GM21529 (cell line): ENCODE results near the gene GRAP.
A peak's percentile ranks its signal among the peaks of the same experiment; 100 is the strongest.
"Not testable (repeated sequence)": the region's sequence is repeated elsewhere in the genome, so short reads cannot be mapped to it uniquely, and the experiment has no call there.

Experiments
- ATAC-seq: cut with Tn5 transposase; IDR thresholded peaks from one replicate; pipeline ENCODE4 v1.9.1; 2021; ENCODE audit not compliant: unreplicated experiment

GRAP gene

DNA sequence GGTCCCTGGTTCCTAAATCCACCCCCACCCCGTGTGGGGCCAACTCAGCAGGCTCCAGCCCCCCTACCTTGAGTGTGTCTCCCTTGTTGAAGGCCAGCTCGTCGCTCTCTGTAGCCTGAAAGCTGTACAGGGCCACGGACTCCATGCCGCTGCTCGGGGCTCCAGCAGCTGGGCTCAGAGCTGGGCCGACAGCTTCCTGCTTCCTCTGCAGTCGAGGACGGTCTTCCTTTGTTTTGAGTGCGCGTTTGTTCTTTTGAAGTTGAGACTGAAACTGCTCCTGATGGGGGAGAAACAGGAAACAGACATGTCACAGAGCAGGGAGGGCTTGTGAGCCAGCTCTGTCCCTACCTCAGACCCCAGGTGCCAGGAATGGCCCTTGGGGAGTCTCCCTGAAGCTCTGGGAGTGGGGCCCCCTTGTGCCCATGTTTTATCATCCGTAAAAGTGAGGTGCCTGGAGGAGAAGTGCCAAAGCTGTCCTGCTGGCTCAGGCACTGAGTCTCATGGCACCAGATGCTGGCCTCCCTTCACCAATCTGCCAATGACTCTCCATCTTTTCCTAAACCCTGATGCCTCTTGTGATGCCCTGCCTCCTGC is at the start of gene GRAP:
GRAP (minus strand) TSS at position 176 of the 594 bp plus-strand sequence; CDS start at position 145, 31 bp downstream.
- ATAC-seq = not testable (repeated sequence)

DNA sequence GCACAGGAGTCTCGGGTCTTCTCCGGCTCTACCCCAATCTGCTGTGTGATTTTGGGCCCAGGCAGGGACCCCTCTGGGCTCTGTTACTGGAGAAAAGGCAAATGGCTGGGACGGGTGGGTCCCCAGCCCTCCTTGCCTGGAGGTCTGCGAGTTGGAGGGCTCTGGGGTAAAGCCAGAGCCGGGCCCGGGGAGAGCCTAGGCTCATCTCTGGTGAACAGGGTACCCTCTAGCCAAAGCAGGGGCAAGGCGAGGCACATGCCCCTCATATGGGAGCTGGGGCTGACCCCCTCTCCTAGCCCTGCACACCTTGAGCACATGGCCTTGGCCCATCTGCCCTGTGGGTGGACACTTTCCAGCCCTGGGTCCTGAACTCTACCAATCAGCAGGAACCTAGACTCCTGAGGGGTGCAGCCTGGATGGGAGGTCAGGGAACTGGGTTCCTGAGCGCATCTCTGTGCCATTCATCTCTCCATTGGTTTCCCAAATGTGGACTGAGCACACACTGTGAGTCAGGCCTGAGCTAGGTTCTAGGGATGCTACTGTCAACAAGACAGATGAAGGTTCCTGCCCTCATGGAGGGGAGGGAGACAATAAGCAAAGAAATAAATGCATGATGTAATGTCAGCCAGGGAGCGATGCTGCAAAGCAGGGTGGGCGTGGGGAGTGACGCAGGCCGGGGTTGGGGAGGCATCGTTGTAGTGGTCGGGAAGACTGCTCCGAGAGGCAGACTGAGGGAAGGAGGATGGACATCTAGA is 47.1 kb upstream of the GRAP start:
- not testable (repeated sequence) for ATAC-seq

DNA sequence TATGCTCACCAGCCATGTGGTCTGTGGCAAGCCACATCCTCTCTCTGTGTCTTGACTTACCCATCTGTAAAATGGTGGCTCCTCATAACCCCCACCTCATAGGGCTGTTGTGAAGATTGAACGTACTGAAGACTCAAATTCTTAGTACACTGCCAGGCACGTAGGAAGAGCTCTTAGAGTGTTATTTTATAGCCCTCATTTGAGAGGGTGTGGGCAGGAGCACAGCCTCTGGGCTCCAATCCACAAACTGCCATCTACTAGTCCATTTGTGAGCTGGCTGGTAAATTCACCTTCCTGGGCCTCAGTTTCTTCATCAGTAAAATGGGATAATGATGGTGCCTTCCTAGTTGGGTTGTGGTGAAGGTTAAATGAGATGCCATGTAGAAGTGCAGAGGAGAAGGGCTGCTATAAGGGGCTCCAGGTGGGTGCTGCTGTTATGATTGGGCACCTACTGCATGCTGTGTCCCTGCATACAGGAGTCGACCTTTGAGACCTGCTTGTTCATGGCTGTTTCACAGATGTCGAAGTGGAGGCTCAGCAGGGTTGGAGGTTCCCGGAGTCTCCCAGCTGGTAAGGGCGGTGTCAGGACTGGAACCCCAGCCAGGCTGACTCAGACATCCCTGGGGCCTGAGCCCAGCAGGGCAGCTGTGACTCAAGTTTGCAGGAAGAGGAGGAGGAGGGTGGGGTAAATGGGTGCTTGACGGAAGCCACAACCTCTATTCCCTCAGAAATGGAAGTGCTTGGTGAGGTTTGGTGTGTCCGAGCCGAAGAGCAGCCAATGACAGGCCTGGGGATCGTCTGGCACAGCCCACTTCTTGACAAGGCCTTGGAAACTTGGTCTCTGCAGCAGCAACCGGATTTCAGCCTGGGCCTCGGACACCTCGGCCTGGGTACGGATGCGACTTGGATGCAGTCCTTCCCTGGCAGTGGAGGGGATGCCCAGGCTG is 46.3 kb upstream of the GRAP start:
- ATAC-seq = not testable (repeated sequence)

DNA sequence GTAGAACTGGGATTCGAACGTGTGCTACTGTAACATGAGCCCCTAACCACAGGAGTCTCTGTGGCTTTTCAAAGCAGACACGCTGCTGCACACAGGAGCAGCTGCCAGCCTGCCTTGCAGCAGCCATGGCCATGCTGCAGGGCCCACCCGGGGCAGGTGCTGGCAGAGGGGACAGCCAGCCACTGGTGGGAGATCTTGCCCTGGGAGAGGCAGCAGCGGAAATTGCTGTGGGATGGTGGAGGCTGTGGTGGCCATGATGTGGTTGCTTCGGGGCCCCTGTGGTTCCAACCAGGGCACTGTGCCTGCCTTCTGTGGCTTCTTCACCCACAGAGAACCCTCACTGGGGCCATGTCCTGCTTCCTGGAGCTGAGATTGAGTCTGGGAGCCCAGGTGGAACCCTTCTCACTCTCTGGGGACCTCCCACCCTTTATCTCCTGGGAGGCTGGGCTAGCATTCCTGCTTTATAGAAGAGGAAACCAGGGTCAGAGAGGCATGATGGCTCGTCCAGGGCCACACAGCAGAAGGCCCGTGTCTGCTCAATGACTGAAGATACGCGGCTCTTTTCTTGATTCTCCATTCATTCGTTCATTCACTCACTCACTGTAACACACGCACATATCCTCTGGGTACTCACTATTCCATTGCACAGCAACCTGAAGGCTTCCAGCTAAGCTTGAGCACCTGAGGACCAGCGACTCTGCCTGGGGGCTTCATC is 43.5 kb upstream of the GRAP start:
- ATAC-seq = peak; percentile 50

DNA sequence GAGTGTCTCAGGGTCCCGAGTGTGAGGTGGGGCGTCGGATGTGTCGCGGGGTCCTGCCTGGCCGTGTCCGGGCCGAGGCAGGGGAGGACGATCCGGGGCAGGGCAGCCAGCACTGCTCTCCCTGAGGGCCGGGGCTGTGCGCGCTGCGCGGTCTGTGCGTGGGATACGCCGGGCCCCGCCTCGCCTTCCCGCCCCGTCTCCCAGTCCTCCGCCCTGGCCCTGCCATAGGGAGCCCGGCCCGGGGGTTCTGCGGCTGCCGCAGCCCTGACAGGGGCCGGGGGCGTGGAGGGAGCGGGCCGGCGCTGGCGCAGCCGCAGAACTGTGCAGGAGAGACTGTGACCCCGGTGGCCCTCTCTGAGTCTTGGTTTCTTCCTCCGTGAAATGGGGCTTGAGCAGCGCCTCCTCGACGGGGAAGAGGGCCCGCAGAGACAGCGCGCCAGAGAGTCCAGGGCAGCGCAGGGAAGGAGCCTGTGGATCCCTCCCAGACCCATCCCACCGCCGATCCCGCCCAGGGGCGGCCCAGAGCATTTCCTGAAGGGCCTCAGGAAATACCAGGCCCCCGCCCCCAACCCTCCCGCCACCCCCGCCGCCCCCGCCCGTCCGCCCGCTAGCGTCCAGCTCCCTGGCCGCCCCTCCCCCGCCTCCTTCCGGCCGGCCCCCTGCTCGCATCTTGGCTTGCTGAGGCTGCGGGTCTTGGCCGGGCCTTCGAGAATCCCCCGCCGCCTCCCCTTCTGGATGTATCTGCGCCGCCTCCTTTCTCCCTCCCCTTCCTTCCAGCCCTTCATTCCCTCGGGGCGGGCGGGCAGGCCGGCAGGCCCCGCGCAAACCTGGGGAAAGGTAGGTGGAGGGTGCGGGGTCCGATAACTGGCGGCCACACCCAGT is 42.3 kb upstream of the GRAP start:
- ATAC-seq = not testable (repeated sequence)

DNA sequence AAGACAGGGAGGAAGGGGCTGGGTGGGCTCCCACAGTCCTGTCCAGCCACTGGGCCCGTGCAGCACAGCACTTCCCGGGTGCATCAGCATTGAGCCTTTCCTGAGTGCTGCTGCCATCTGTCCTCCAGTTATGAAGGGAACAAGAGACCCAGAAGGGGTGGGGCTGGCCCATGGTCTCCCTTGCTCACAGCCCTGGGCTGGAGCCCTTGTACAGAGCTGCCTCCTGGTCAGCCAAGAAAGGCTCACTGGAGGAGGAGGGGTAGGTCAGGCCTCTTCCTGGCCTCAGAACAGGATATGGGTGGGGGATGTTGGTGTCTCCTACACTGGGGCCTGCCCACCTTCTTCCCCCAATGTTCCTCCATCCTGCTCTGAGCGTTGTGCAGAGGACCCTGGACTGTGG is 30.6 kb upstream of the GRAP start:
- ATAC-seq = not testable (repeated sequence)

DNA sequence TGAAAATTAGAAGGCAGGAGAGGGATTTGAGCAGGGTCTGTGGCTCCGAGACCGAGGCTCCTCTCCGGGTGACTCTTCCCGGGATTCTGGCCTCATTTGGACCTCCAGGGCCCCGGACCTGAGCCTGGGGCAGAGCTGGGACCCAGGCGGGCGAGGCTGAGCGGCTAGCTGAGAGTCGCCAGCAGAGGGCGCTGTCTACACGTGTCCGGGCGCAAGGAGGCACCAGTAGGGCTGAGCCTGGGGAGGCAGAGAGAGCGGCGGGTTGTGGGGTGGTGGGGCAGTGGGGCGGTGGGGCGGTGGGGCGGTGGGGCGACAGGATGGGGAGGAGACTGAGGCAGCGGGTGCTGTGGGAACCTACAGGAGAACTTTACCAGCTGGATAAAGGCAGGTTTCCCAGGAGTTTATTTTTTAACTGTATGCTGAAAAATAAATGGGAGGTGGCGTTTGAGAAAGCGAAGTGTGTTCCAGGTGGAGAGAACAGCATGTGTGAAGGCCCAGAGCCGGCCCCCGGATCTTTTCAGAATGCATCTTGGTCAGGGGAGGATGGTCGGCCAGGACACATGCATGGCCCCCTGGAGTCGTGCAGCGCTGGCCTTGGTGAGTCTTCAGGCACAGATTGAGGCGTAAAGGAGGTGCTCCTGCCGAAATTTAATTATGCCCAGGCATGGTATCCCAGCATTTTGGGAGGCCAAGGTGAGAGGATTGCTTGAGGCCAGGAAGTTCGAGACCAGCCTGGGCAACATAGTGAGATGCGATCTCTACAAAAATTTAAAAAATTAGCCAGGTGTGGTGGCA is 29.8 kb upstream of the GRAP start:
- not testable (repeated sequence) for ATAC-seq

DNA sequence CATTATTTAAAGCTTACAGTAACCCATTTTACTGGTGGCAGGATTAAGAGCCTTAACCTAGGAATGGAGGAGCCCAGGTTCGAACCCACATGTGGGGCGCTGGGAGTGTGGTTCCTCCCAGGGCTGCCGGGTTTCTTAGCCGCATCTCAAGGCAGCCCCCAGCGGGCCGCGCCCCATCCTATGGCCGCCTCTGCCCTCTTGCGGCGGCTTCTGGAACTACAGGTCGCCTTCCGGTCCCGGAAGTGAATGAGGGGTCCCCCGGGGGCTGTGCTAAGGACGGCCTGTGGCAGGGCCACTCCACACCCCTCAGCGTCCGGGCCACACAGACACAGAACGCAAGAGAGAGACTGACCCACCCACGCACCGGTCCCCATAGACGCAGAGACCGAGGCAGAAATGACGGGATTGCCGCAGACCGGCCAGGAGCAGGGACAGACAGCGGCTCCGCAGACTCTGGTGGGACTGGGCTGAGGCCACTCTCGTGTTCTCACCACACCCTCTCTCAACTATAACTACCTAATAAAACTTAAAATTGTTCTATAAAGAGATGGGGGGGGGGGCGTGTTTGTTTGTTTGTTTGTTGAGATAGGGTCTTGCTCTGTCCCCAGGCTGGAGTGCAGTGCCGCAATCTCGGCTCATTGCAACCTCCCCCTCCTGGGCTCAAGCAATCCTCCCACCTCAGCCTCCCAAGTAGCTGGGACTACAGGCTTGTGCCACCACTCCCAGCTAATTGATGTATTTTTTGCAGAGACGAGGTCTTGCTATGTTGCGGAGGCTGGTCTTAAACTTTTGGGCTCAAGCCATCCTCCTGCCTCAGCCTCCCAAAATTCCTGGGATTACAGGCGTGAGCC is 23.8 kb upstream of the GRAP start:
- peak; percentile 83 for ATAC-seq

DNA sequence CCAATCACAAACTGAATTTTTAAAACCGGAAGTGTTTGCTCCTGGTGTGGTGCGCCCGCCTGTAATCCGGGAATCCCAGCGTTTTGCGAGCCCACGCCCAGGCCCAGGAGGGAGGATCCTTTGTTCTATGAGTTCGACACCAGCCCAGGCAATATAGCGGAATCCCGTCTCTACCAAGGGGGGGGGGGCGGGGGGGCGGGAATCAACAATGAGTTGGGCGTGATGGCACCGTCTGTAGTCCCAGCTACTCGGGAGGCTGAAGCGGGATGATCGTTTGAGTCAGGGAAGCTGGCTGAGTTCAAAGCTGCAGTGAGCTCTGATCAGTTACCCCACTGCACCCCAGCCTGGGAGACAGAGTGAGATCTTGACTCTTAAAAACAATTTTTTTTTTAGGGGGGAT is 17.6 kb upstream of the GRAP start:
- not testable (repeated sequence) for ATAC-seq

DNA sequence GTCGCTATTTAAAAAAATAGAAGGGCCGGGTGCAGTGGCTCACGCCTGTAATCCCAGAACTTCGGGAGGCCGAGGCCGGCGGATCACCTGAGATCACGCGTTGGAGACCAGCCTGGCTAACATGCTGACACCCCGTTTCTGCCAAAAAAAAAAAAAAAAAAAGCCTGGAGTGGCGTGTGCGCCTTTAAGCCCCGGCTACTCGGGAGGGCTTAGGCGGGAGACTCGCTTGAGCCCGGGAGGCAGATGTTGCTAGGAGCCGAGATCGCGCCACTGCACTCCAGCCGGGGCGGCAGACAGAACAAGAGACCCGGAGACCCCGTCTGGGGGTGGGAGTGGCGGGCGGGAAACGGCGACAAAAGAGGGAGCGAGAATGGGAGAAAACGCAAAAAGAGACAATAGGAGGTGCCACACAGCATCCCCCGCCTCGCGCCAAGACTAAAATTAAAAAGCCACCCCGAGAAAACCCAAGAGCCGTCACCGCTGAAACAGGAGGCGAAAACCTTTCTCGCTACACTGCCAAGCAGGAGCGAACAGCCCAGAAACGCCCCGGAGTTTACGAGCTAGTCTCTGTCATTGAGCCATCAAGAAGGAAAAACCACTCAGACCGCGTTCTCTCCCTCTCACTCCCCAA is 16.7 kb upstream of the GRAP start:
- ATAC-seq = not testable (repeated sequence)

DNA sequence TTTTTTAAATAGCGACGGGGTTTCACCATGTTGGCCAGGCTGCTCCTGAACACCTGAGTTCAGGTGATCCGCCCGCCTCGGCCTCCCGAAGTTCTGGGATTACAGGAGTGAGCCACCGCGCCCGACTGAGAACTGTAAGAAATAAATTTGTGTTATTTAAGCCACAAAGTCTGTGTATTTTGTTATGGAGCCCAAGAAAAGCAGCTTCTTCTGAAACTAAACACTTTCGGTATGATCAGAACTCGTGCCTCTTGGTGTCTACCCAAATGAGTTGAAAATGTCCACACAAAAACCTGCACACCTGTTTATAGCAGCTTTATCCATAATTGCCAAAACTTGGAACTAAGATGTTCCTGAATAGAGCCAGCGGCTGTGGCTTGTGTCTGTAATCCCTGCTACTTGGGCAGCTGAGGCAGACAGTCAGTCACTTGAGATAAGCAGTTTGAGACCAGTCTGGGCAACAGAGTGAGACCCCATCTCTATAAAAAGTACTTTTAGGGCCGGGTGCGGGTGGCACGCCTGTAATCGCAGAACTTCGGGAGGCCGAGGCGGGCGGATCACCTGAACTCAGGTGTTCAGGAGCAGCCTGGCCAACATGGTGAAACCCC is 16.1 kb upstream of the GRAP start:
- peak; percentile 43 for ATAC-seq

DNA sequence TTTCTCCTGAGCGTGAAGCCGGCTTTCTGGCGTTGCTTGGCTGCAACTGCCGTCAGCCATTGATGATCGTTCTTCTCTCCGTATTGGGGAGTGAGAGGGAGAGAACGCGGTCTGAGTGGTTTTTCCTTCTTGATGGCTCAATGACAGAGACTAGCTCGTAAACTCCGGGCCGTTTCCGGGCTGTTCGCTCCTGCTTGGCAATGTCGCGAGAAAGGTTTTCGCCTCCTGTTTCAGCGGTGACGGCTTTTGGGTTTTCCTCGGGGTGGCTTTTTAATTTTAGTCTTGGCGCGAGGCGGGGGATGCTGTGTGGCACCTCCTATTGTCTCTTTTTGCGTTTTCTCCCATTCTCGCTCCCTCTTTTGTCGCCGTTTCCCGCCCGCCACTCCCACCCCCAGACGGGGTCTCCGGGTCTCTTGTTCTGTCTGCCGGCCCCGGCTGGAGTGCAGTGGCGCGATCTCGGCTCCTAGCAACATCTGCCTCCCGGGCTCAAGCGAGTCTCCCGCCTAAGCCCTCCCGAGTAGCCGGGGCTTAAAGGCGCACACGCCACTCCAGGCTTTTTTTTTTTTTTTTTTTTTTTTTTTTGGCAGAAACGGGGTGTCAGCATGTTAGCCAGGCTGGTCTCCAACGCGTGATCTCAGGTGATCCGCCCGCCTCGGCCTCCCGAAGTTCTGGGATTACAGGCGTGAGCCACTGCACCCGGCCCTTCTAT is 15.4 kb upstream of the GRAP start:
- ATAC-seq = peak; percentile 64

DNA sequence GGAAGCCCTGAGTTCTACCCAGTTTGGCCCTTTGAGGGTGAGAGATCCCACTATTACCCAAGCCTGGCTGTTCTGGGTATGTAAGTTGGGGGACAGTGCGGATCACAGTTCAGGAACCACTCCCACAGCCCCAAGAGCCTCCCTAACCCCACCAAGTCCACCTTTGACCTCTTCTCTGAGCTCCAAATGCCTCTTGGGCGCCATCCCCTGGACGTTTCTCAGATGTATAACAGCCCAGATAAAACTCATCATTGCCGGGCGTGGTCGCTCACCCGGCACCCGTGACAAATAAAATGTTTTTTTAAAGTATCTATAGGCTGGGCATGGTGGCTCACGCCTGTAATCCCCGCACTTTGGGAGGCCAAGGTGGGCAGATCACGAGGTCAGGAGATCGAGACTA is 8.7 kb upstream of the GRAP start:
- not testable (repeated sequence) for ATAC-seq

DNA sequence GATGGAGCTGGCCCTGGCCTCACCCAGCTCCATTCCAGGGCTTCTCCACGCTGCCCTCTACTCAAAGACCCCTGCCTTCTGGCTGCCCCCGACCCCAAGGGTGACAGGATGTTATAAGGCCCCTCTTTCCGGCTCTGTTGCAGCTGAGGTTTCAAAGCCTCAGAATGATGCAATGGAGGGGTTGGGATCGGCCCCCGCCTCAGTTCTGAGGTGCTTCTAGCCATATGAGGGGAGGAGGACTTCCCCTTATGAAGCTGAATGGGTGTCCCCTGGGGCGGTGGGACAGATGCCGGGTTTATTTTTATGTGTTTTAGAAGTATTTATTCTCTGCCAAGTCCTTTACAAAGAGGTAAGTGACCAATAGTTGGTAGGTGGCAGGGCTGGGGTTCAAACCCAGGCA is 2.1 kb upstream of the GRAP start:
- ATAC-seq = not testable (repeated sequence)

DNA sequence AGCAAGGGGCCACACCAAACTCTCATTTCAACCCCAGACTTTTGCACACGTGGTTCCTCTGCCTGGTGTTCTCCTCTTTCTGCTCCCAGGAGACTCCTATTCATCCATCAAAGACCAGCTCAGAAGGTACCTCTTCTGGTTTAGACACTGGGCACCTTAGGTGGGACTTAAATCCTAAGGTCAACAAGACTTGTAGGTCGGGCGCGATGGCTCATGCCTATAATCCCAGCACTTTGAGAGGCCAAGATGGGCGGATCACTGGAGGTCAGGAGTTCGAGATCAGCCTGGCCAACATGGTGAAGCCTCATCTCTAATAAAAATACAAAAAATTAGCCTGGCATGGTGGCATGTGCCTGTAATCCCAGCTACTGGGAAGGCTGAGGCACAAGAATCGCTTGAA is 753 bp upstream of the GRAP start:
- ATAC-seq = not testable (repeated sequence)

DNA sequence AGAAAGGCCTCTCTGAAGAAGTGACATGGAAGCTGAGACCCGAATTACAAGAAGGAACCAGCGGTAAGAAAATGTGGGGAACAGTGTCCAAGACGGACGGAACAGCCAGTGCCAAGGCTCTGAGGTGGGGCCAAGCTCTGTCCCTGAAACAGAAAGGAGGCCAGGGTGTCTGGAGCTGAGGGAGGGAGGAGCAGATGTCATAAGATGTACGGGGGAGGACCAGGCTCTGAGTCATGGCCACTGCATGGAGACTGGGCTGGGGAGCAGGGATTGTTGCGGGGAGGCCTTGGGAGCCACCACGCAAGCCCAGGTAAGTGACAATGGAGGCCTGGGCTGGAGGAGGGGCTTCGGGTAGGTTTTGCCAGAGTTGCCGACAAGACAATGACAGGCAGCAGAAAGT is 2.1 kb downstream of the GRAP start:
- not testable (repeated sequence) for ATAC-seq

DNA sequence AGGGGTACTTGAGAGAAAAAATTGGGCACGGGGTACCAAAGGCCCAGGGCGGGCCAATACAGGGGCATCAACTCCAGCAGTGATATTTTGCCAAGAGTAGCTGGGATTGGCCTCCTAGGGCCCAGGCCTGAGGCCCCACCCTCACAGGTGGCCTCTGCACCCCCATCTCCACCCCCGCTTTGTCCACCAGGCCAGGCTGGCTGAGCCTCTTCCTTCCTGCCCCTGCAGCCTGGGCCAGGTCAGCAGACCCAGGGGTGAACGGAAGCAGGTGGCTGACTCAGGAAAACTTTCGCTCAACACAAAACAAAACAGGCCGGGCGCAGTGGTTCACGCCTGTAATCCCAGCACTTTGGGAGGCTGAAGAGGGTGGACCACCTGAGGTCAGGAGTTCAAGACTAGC is 3.7 kb downstream of the GRAP start:
- ATAC-seq = not testable (repeated sequence)
